ENCODE results near the gene TAP1.

Gene TAP1

DNA sequence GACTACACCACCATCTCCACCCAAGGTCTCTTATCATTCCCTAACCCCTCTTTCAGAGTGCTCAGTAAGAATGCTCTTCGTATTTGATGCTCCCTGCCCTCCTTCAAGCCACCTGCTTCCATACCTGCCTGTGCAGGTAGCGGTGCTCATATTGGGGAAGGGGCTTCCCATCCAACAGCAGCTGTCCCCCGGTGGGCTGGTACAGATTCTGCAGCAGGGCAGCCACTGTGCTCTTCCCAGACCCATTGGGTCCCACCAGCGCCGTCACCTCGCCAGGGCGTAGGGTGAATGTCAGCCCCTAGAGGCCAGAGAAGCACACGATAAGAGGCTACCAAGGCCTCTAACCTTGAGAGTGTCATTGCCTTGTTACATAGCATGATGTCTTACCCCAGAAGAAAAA, 5.7 kb downstream of the TAP1 start:
- H3K9me2 ChIP-seq (ENCODE audit: low read depth, low read length): no peaks in the 10 kb centered on the region
- H3K4me1 ChIP-seq (ENCODE audit: insufficient read depth, low read length, severe bottlenecking): peaks cover 49% of the 10 kb centered on the region
- no peaks in the 10 kb centered on the region for H4K20me1 ChIP-seq (ENCODE audit: insufficient read depth, low read length)
- H3K79me2 ChIP-seq (ENCODE audit: insufficient read depth, low read length): no peaks in the 10 kb centered on the region
- H3K4me3 ChIP-seq (ENCODE audit: low read depth, low read length, poor library complexity, severe bottlenecking): no peak overlapping the region
- H3K27ac ChIP-seq (ENCODE audit: low read depth, low read length, poor library complexity, severe bottlenecking): no peak overlapping the region
- H3K36me3 ChIP-seq (ENCODE audit: insufficient read depth, low read length): peaks cover 58% of the 10 kb centered on the region
- H3F3A ChIP-seq (ENCODE audit: insufficient read depth, low read length): no peaks in the 10 kb centered on the region
- H3K27me3 ChIP-seq (ENCODE audit: insufficient read depth, low read length): no peaks in the 10 kb centered on the region
- no peak overlapping the region for H3K4me2 ChIP-seq (ENCODE audit: low read length)
- no peaks in the 10 kb centered on the region for H3K9me3 ChIP-seq (ENCODE audit: low read length)
- TF ChIP-seq, protein P1, sequence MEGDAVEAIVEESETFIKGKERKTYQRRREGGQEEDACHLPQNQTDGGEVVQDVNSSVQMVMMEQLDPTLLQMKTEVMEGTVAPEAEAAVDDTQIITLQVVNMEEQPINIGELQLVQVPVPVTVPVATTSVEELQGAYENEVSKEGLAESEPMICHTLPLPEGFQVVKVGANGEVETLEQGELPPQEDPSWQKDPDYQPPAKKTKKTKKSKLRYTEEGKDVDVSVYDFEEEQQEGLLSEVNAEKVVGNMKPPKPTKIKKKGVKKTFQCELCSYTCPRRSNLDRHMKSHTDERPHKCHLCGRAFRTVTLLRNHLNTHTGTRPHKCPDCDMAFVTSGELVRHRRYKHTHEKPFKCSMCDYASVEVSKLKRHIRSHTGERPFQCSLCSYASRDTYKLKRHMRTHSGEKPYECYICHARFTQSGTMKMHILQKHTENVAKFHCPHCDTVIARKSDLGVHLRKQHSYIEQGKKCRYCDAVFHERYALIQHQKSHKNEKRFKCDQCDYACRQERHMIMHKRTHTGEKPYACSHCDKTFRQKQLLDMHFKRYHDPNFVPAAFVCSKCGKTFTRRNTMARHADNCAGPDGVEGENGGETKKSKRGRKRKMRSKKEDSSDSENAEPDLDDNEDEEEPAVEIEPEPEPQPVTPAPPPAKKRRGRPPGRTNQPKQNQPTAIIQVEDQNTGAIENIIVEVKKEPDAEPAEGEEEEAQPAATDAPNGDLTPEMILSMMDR (IDR thresholded peaks at IDR 0.05; ENCODE audit: low read length): no peak
- no peak for TF ChIP-seq EZH2 (IDR thresholded peaks at IDR 0.05; ENCODE audit: borderline replicate concordance, low read length)
- no peak overlapping the region for H3K9ac ChIP-seq (ENCODE audit: low read length)
- no peak overlapping the region for H2AFZ ChIP-seq (ENCODE audit: low read length)

DNA sequence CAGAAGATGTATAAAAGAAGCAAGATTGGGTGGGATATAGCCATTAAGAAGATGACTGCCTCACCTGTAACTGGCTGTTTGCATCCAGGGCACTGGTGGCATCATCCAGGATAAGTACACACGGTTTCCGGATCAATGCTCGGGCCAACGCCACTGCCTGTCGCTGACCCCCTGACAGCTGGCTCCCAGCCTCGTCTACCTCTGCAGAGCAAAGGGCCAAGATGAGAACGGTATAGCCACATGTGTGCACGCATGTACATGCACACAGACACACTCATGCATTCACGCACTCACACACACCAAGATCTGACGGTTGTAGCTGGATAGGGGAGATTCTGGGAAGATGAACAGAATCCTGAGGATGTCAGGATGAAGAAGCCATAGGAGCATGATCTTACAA, 6.5 kb downstream of the TAP1 start:
- TF ChIP-seq EZH2 (IDR thresholded peaks at IDR 0.05; ENCODE audit: borderline replicate concordance, low read length): no peak
- TF ChIP-seq, protein P1 (IDR thresholded peaks at IDR 0.05; ENCODE audit: low read length): no peak
- H3K4me2 ChIP-seq (ENCODE audit: low read length): no peak overlapping the region
- H3K4me3 ChIP-seq (ENCODE audit: low read depth, low read length, poor library complexity, severe bottlenecking): no peak overlapping the region
- no peaks in the 10 kb centered on the region for H3K9me2 ChIP-seq (ENCODE audit: low read depth, low read length)
- H3K27me3 ChIP-seq (ENCODE audit: insufficient read depth, low read length): no peaks in the 10 kb centered on the region
- H3K9ac ChIP-seq (ENCODE audit: low read length): no peak overlapping the region
- H3K36me3 ChIP-seq (ENCODE audit: insufficient read depth, low read length): peaks cover 66% of the 10 kb centered on the region
- no peaks in the 10 kb centered on the region for H3K9me3 ChIP-seq (ENCODE audit: low read length)
- H2AFZ ChIP-seq (ENCODE audit: low read length): no peak overlapping the region
- H3K79me2 ChIP-seq (ENCODE audit: insufficient read depth, low read length): no peaks in the 10 kb centered on the region
- no peak overlapping the region for H3K27ac ChIP-seq (ENCODE audit: low read depth, low read length, poor library complexity, severe bottlenecking)
- H4K20me1 ChIP-seq (ENCODE audit: insufficient read depth, low read length): no peaks in the 10 kb centered on the region
- H3K4me1 ChIP-seq (ENCODE audit: insufficient read depth, low read length, severe bottlenecking): peaks cover 49% of the 10 kb centered on the region
- H3F3A ChIP-seq (ENCODE audit: insufficient read depth, low read length): no peaks in the 10 kb centered on the region

DNA sequence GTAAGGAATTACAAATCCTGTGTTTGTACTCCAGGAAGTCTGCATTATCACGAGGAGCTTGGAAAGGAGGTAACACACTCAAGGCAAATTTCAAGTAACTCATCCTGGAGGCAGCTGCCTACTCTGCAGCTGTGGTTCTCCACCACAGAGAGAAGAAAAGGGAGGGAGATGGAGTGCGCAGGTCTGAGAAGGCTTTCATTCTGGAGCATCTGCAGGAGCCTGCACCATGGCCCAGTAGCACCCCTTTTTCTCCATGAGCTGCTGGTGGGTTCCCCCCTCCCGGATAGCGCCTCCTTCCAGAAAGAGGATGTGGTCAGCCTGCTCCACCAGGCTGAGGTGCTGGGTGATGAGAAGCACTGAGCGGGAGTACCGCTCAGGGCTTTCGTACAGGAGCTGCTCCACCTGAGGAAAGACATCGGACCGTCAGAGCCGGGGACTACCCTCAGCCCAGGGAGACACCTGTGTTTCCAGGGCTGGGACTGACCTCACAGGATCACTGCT, 8.1 kb downstream of the TAP1 start:
- Histone ChIP-seq H3K9me2 (ENCODE audit: low read depth, low read length) (no peaks in the 10 kb centered on the region), H2AFZ (ENCODE audit: low read length) (no peak overlapping the region), H3K9ac (ENCODE audit: low read length) (peak overlapping the region; percentile 97), H4K20me1 (ENCODE audit: insufficient read depth, low read length) (no peaks in the 10 kb centered on the region), H3K79me2 (ENCODE audit: insufficient read depth, low read length) (no peaks in the 10 kb centered on the region), H3K27me3 (ENCODE audit: insufficient read depth, low read length) (no peaks in the 10 kb centered on the region), H3K9me3 (ENCODE audit: low read length) (no peaks in the 10 kb centered on the region), H3K4me3 (ENCODE audit: low read depth, low read length, poor library complexity, severe bottlenecking) (peak overlapping the region; percentile 82), H3F3A (ENCODE audit: insufficient read depth, low read length) (no peaks in the 10 kb centered on the region), H3K36me3 (ENCODE audit: insufficient read depth, low read length) (peaks cover 69% of the 10 kb centered on the region), H3K4me2 (ENCODE audit: low read length) (peak overlapping the region; percentile 84), H3K27ac (ENCODE audit: low read depth, low read length, poor library complexity, severe bottlenecking) (peak overlapping the region; percentile 95), H3K4me1 (ENCODE audit: insufficient read depth, low read length, severe bottlenecking) (peaks cover 50% of the 10 kb centered on the region)
- TF ChIP-seq, protein P1 (IDR thresholded peaks at IDR 0.05; ENCODE audit: low read length): no peak
- no peak for TF ChIP-seq EZH2 (IDR thresholded peaks at IDR 0.05; ENCODE audit: borderline replicate concordance, low read length)

Data from OCI-LY1 (cell line).